Cardiac septum (tissue), 1 donor: ENCODE measurements around the gene INPP4B. TPM values are rescaled to one million over a fixed set of nuclear protein-coding genes. Genes with fewer than 3 reads are reported as not detected.

Experiments
- DNase-seq: peaks from one replicate; pipeline ENCODE4 v3.0.0-alpha.2; 2020; ENCODE audit warnings: low spot score
- intact Hi-C: fragments of 100-400 bp; cut with DNase I; formaldehyde crosslinking; loops from one replicate; pipeline ENCODE4 v1.14.0; 2022
- total RNA-seq: library from RNA; stranded (reverse); fragmentation: NEBNext Ultra II Directional; extraction: Animal tissue kit (Norgen Biotek cat#: 25700); gene quantifications from one replicate; pipeline ENCODE4 v1.2.1, GENCODE V29; 2021
- donor health status: DM: no; HTN: no; CAD: no.

INPP4B gene
- total RNA-seq, 1 donor from 2014 or later: 83.1 TPM

DNA sequence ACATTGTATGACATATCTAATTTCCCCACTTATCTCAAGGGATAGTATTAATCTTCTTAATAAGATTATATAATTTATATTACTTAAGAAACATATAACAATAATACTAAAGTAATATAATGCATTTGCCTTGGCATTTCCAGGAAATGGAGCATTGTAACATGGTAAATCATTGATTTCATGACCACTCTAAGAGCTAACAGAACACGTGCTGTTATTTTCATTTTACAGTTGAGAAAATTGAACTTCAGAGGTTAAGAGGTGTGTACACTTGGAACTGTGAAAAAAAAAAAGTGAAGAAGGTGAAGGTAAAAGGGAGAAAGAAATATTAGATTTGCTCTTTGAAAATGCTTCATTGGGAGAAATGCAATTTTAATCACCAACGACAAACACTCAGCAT is 687.1 kb downstream of the INPP4B start:
- intact Hi-C loops: no loop called here

GRCh38 chr4:142156256-142156655 is 689.8 kb downstream of the INPP4B start:
- intact Hi-C loops: no loop called here
- DNase-seq: no peak

More for the DNA sequence above, 687.1 kb downstream of the INPP4B start:
- no peak for DNase-seq

- intact Hi-C loops: no loop called here
- no peak for DNase-seq
These were observed 690.8 kb downstream of the INPP4B start for GRCh38 chr4:142155347-142155746.

- intact Hi-C loops: no loop called here
- no peak for DNase-seq
These were observed 695.6 kb downstream of the INPP4B start for GRCh38 chr4:142150483-142150882.

DNA sequence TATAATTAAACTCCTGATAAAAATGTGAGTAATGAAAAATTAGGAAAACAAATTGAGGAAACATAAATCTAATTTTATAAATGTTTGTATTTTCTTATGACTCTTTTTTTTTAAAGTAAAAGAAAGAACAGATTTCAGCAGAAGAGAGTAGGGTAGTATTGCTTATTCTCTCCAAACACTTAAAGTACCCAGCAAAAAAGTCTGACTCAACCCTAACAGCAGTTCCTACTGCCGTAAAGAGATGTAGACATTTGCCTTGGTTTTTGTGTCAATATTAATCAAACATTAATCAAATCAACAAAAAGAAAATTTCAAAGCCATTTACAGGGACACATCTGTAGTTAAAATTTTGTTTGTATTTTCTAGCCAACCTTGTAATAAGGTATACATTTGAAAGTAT is 701.3 kb downstream of the INPP4B start:
- intact Hi-C loops: no loop called here
- no peak for DNase-seq

DNA sequence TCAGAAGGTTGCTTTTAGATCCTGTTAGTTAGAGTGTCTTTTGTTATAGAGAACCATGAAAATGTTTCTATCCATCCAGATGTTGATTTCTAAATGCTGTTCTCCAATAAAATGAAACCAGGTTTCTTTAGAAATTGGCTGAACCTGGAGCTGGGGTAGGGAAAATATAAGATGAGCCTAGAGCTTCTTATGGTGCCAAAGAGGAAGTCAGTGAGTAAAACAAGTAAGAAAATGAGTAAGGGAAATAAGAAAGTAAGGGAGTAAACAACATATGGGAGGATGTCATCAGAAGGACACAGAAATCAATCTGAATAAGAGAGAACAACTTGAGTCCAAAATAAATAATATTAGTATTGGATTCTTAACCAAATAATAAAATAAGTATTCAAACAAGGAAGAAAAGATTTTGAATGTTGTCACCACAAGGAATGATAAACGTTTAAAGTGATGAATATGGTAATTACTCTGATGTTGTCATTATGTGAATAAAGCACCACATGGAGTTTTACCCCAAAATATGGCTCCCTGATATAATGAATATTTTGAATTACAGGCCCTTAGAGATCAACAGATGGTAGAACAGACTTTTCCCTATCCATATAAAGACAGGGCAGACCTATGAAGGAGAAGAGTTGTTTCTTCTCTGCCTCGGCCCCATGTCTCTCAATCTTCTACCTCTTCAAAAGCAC is 703.6 kb downstream of the INPP4B start:
- intact Hi-C loops: no loop called here
- DNase-seq: no peak

GRCh38 chr4:142141224-142141623 is 704.9 kb downstream of the INPP4B start:
- intact Hi-C loops: no loop called here

DNA sequence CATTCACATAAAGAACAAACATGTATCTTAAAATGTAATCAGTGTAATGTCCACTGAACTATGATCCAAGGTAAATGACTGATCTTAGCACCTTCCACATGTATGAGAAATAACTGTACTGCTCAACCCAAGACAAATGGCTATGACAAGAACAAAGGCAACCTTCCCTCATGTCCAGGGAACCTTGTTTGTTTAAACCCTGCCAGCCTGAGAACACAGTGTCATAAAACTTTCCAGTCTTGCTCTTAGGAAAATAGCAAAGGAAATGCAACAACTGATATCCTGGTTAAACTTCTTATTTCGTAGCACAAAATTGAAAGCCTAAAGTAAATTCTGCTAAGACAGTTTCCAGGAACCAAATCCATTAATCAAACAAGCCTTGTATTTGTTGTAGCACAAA is 715.4 kb downstream of the INPP4B start:
- intact Hi-C loops: no loop called here
- DNase-seq: no peak

More at GRCh38 chr4:142141224-142141623, 704.9 kb downstream of the INPP4B start:
- DNase-seq: no peak

- no peak for DNase-seq
- intact Hi-C loops: loop anchor here (5.0 kb wide), 3 partner anchors 222 to 717 kb away; partner anchors contain the start of gene INPP4B
These were observed 716.2 kb downstream of the INPP4B start for GRCh38 chr4:142129931-142130330.

GRCh38 chr4:142129473-142129872 is 716.6 kb downstream of the INPP4B start:
- no peak for DNase-seq

GRCh38 chr4:142128529-142128928 is 717.6 kb downstream of the INPP4B start:
- no peak for DNase-seq

More at GRCh38 chr4:142129473-142129872, 716.6 kb downstream of the INPP4B start:
- intact Hi-C loops: loop anchor here (5.0 kb wide), 3 partner anchors 223 to 718 kb away; partner anchors contain the start of gene INPP4B

GRCh38 chr4:142126890-142127497 is 719.1 kb downstream of the INPP4B start:
- intact Hi-C loops: loop anchor here (5.0 kb wide), 3 partner anchors 225 to 720 kb away; partner anchors contain the start of gene INPP4B
- DNase-seq: no peak

More at GRCh38 chr4:142128529-142128928, 717.6 kb downstream of the INPP4B start:
- intact Hi-C loops: loop anchor here (5.0 kb wide), 3 partner anchors 224 to 719 kb away; partner anchors contain the start of gene INPP4B

DNA sequence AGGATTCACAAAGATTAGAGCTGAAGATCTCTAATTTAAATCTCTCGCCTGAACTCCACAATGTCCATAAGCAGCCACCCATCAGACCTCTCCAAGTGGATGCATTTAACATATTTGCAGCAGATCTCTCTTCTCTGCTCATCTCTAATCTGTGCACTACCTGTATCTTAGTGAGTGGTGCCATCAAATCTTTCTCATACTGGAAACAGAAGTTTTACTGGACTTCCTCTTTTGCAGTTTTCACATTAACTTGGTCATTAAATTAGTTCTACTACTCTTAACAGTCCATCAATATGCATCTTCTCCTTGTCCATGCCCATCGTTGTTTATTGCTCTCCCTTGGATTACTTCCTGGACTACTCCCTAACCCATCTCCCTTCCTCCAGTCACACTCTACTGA is 721.2 kb downstream of the INPP4B start:
- intact Hi-C loops: loop anchor here (5.0 kb wide), 3 partner anchors 227 to 722 kb away; partner anchors contain the start of gene INPP4B
- DNase-seq: no peak

- DNase-seq: no peak
- intact Hi-C loops: no loop called here
These were observed 724.4 kb downstream of the INPP4B start for GRCh38 chr4:142121448-142122350.

- DNase-seq: no peak
- intact Hi-C loops: no loop called here
These were observed 725.2 kb downstream of the INPP4B start for GRCh38 chr4:142120921-142121320.

- DNase-seq: no peak
- intact Hi-C loops: no loop called here
These were observed 733.6 kb downstream of the INPP4B start for GRCh38 chr4:142112451-142112850.

- intact Hi-C loops: no loop called here
- DNase-seq: no peak
These were observed 736.0 kb downstream of the INPP4B start for GRCh38 chr4:142110136-142110535.

- intact Hi-C loops: no loop called here
These were observed 742.1 kb downstream of the INPP4B start for GRCh38 chr4:142104041-142104440.

DNA sequence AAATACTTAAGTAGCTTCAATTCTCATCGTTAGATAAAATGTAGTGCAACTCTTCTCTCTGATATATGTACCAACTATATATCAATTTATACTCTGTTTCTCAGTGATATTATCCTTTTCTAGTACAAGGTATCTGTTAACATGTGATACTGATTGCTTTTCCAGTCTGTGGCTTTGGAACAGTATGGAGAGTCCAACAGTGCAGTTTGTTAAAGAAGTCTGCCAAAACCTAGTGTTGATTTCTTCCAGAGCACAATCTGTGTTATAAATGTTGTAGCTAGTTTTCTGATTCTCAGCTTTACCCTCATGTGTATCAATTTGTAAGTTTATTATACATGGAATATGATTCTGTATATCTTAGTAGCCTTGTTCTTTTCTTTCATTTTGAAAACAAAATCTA is 744.7 kb downstream of the INPP4B start:
- intact Hi-C loops: no loop called here

More at GRCh38 chr4:142104041-142104440, 742.1 kb downstream of the INPP4B start:
- DNase-seq: no peak

GRCh38 chr4:142100941-142101340 is 745.2 kb downstream of the INPP4B start:
- intact Hi-C loops: no loop called here
- no peak for DNase-seq

More for the DNA sequence above, 744.7 kb downstream of the INPP4B start:
- DNase-seq: no peak
